HL-60 (cell line): ENCODE data around the gene FBXO48.

Source experiments
- DNase-seq, 2 experiments: peaks; one replicate each; pipeline ENCODE4 v3.0.0-alpha.2; 2010 to 2020; ENCODE audit warnings: low read depth in 1 of 2, low spot score in 1 of 2
- H3K27ac ChIP-seq: fragments of 250-450 bp; sonication (Bioruptor Pico); replicated peaks from 2 replicates; pipeline ENCODE4 v1.5.1; 2020; ENCODE audit warnings: mild to moderate bottlenecking, moderate library complexity
- H3K27me3 ChIP-seq: fragments of 250-450 bp; sonication (Bioruptor Pico); 2 replicates; pipeline ENCODE4 v1.5.1; 2021; ENCODE audit warnings: mild to moderate bottlenecking, moderate library complexity; ENCODE audit not compliant: insufficient read depth, poor library complexity, severe bottlenecking
- H3K4me3 ChIP-seq: replicated peaks from 2 replicates; pipeline ENCODE4 v1.5.1; 2011; ENCODE audit warnings: mild to moderate bottlenecking, control low read depth, low read length; ENCODE audit not compliant: insufficient read depth
- GABPA ChIP-seq: IDR thresholded peaks from 2 replicates; pipeline ENCODE4 v1.6.1; 2012; ENCODE audit warnings: low read depth
- POLR2AphosphoS5 ChIP-seq: IDR thresholded peaks from 2 replicates; pipeline ENCODE4 v1.6.1; 2012; ENCODE audit warnings: low read depth
- REST ChIP-seq: IDR thresholded peaks from 2 replicates; pipeline ENCODE4 v1.6.1; 2012; ENCODE audit warnings: low read depth; ENCODE audit not compliant: insufficient replicate concordance
- SPI1 ChIP-seq: IDR thresholded peaks from 2 replicates; pipeline ENCODE4 v1.6.1; 2012; ENCODE audit warnings: low read depth, mild to moderate bottlenecking, borderline replicate concordance

The FBXO48 gene

GRCh38 chr2:68412127-68412819 is 54.8 kb downstream of the FBXO48 start:
- peak in 1 of 2 experiments; percentile 69 for DNase-seq
- Histone ChIP-seq H3K27me3 (no peaks in the 10 kb centered on the region), H3K27ac (peak overlapping the region; percentile 65), H3K4me3 (no peak overlapping the region)
- no peak for TF ChIP-seq POLR2AphosphoS5
- TF ChIP-seq GABPA = no peak
- TF ChIP-seq SPI1 = peak; percentile 82

- H3K27ac ChIP-seq = peak overlapping the region; percentile 65
- no peaks in the 10 kb centered on the region for H3K27me3 ChIP-seq
- TF ChIP-seq REST = no peak
- peak; percentile 16; the same call in 1 of the 2 replicates for TF ChIP-seq POLR2AphosphoS5
- TF ChIP-seq GABPA = no peak
- TF ChIP-seq SPI1 = peak; percentile 59; the same call in 1 of the 2 replicates
- no peak overlapping the region for H3K4me3 ChIP-seq
- peak in 1 of 2 experiments; percentile 77 for DNase-seq
Measured at GRCh38 chr2:68411397-68412126, 55.5 kb downstream of the FBXO48 start.
